ENCODE data around the gene PTPN14.
"Not testable (repeated sequence)": the region's sequence is repeated elsewhere in the genome, so short reads cannot be mapped to it uniquely, and the experiment has no call there.

The PTPN14 gene

GRCh38 chr1:214506972-214507431 is 44.4 kb downstream of the PTPN14 start:
- DNase-seq, result no peak

- no peak for DNase-seq
Measured at GRCh38 chr1:214505134-214505533, 46.3 kb downstream of the PTPN14 start.

GRCh38 chr1:214504330-214504729 is 47.1 kb downstream of the PTPN14 start:
- DNase-seq, result no peak

- DNase-seq, result no peak
Measured at GRCh38 chr1:214503553-214503952, 47.8 kb downstream of the PTPN14 start.

- DNase-seq, result no peak
Measured at GRCh38 chr1:214500340-214501055, 50.9 kb downstream of the PTPN14 start.

- DNase-seq, result no peak
Measured at GRCh38 chr1:214499732-214500131, 51.7 kb downstream of the PTPN14 start.

- DNase-seq, result no peak
Measured at GRCh38 chr1:214498021-214498420, 53.4 kb downstream of the PTPN14 start.

GRCh38 chr1:214496126-214496525 is 55.3 kb downstream of the PTPN14 start:
- no peak for DNase-seq

- DNase-seq, result no peak
Measured at GRCh38 chr1:214494706-214495105, 56.7 kb downstream of the PTPN14 start.

- DNase-seq, result not testable (repeated sequence)
Measured at GRCh38 chr1:214494179-214494578, 57.2 kb downstream of the PTPN14 start.

- no peak for DNase-seq
Measured at GRCh38 chr1:214493126-214493796, 58.1 kb downstream of the PTPN14 start.

GRCh38 chr1:214492401-214493075 is 58.9 kb downstream of the PTPN14 start:
- DNase-seq, result no peak

GRCh38 chr1:214491468-214492146 is 59.8 kb downstream of the PTPN14 start:
- DNase-seq, result no peak

GRCh38 chr1:214485151-214485550 is 66.3 kb downstream of the PTPN14 start:
- no peak for DNase-seq

- not testable (repeated sequence) for DNase-seq
Measured at GRCh38 chr1:214483180-214483579, 68.2 kb downstream of the PTPN14 start.

GRCh38 chr1:214481983-214482634 is 69.3 kb downstream of the PTPN14 start:
- not testable (repeated sequence) for DNase-seq

- DNase-seq, result no peak
Measured at GRCh38 chr1:214476986-214477870, 74.2 kb downstream of the PTPN14 start.

GRCh38 chr1:214476229-214476985 is 75.0 kb downstream of the PTPN14 start:
- DNase-seq, result no peak

- DNase-seq, result no peak
Measured at GRCh38 chr1:214475746-214476145, 75.7 kb downstream of the PTPN14 start.

GRCh38 chr1:214475331-214475730 is 76.1 kb downstream of the PTPN14 start:
- no peak for DNase-seq

GRCh38 chr1:214474467-214474866 is 76.9 kb downstream of the PTPN14 start:
- no peak for DNase-seq

Data from inflammatory macrophage treated with lipopolysaccharide for 4 hours (primary cell).